Nephron progenitor cell (in vitro differentiated cells): ENCODE data around the gene TIMM17B.

Experiments used
- DNase-seq: peaks from one replicate; pipeline ENCODE4 v3.0.0; 2021
- H3K27ac Mint-ChIP-seq: 2 replicates; pipeline ENCODE4 v1.8.0; 2021; ENCODE audit warnings: mild to moderate bottlenecking, moderate library complexity, mixed read lengths
- H3K27me3 Mint-ChIP-seq: 2 replicates; pipeline ENCODE4 v1.8.0; 2021; ENCODE audit warnings: mild to moderate bottlenecking, low read depth, mixed read lengths; ENCODE audit not compliant: poor library complexity
- H3K36me3 Mint-ChIP-seq: 2 replicates; pipeline ENCODE4 v1.8.0; 2021; ENCODE audit warnings: low read depth, mixed read lengths
- H3K4me1 Mint-ChIP-seq: 2 replicates; pipeline ENCODE4 v1.8.0; 2021; ENCODE audit warnings: mixed read lengths
- H3K4me3 Mint-ChIP-seq: 2 replicates; pipeline ENCODE4 v1.8.0; 2021; ENCODE audit warnings: mild to moderate bottlenecking, moderate library complexity, mixed read lengths
- H3K9me3 Mint-ChIP-seq: 2 replicates; pipeline ENCODE4 v1.8.0; 2021; ENCODE audit warnings: mild to moderate bottlenecking, moderate library complexity, mixed read lengths
- CTCF ChIP-seq: fragments of 200-600 bp; sonication (generic); IDR thresholded peaks from 2 replicates; pipeline ENCODE4 v1.5.0; 2021; ENCODE audit warnings: antibody characterized with exemption

TIMM17B gene

GRCh38 chrX:48897625-48898306 is at the start of gene TIMM17B, which contains the start of gene PQBP1:
TSS of gene TIMM17B (minus strand) at chrX:48897768. CDS start at chrX:48897749, 19 bp downstream.
TSS of gene PQBP1 (plus strand) at chrX:48897930. CDS start at chrX:48898510, 580 bp downstream.
- peaks cover 42% of the 10 kb centered on the region for H3K9me3 Mint-ChIP-seq
- peaks cover 6% of the 10 kb centered on the region for H3K27me3 Mint-ChIP-seq
- no peak for TF ChIP-seq CTCF
- peaks cover 28% of the 10 kb centered on the region for H3K4me1 Mint-ChIP-seq
- H3K27ac Mint-ChIP-seq, result peak within 1 kb of the TSS; percentile 99
- peaks cover 29% of the 10 kb centered on the region for H3K36me3 Mint-ChIP-seq
- DNase-seq, result peak; percentile 83
- peak within 1 kb of the TSS; percentile 87 for H3K4me3 Mint-ChIP-seq

- Mint-ChIP-seq H3K27me3 (peaks cover 3% of the 10 kb centered on the region), H3K36me3 (peaks cover 29% of the 10 kb centered on the region), H3K4me1 (peaks cover 4% of the 10 kb centered on the region), H3K9me3 (peaks cover 31% of the 10 kb centered on the region), H3K27ac (peak overlapping the region; percentile 93), H3K4me3 (no peak overlapping the region)
- peak; percentile 40 for DNase-seq
- TF ChIP-seq CTCF, result peak; percentile 64
These were observed 48.2 kb upstream of the TIMM17B start for GRCh38 chrX:48945517-48946348.

- Mint-ChIP-seq H3K4me3 (no peak overlapping the region), H3K4me1 (peaks cover 16% of the 10 kb centered on the region), H3K27me3 (peaks cover 3% of the 10 kb centered on the region), H3K36me3 (peaks cover 30% of the 10 kb centered on the region), H3K27ac (no peak overlapping the region), H3K9me3 (peaks cover 39% of the 10 kb centered on the region)
- no peak for DNase-seq
- no peak for TF ChIP-seq CTCF
These were observed 45.3 kb upstream of the TIMM17B start for GRCh38 chrX:48942895-48943294.

GRCh38 chrX:48940404-48940955 is 42.9 kb upstream of the TIMM17B start:
- TF ChIP-seq CTCF, result no peak
- DNase-seq, result no peak
- H3K27me3 Mint-ChIP-seq, result peaks cover 3% of the 10 kb centered on the region
- no peak overlapping the region for H3K27ac Mint-ChIP-seq
- H3K4me3 Mint-ChIP-seq, result no peak overlapping the region
- peaks cover 26% of the 10 kb centered on the region for H3K4me1 Mint-ChIP-seq
- peaks cover 32% of the 10 kb centered on the region for H3K9me3 Mint-ChIP-seq
- H3K36me3 Mint-ChIP-seq, result peaks cover 35% of the 10 kb centered on the region

- peaks cover 3% of the 10 kb centered on the region for H3K27me3 Mint-ChIP-seq
- TF ChIP-seq CTCF, result no peak
- peaks cover 26% of the 10 kb centered on the region for H3K4me1 Mint-ChIP-seq
- DNase-seq, result no peak
- peaks cover 43% of the 10 kb centered on the region for H3K36me3 Mint-ChIP-seq
- H3K4me3 Mint-ChIP-seq, result no peak overlapping the region
- H3K9me3 Mint-ChIP-seq, result peaks cover 32% of the 10 kb centered on the region
- H3K27ac Mint-ChIP-seq, result peak overlapping the region; percentile 75
These were observed 42.1 kb upstream of the TIMM17B start for GRCh38 chrX:48939524-48940228.
